GM21423 (cell line): ENCODE data around the gene PPBP.
"Not testable (repeated sequence)": the region's sequence is repeated elsewhere in the genome, so short reads cannot be mapped to it uniquely, and the experiment has no call there.

Experiments
- ATAC-seq: cut with Tn5 transposase; IDR thresholded peaks from one replicate; pipeline ENCODE4 v1.9.1; 2021; ENCODE audit warnings: mild to moderate bottlenecking, moderate library complexity; ENCODE audit not compliant: unreplicated experiment

The PPBP gene

GRCh38 chr4:73950376-73950920 lies 37.5 kb downstream of the PPBP start:
- ATAC-seq, result not testable (repeated sequence)

DNA sequence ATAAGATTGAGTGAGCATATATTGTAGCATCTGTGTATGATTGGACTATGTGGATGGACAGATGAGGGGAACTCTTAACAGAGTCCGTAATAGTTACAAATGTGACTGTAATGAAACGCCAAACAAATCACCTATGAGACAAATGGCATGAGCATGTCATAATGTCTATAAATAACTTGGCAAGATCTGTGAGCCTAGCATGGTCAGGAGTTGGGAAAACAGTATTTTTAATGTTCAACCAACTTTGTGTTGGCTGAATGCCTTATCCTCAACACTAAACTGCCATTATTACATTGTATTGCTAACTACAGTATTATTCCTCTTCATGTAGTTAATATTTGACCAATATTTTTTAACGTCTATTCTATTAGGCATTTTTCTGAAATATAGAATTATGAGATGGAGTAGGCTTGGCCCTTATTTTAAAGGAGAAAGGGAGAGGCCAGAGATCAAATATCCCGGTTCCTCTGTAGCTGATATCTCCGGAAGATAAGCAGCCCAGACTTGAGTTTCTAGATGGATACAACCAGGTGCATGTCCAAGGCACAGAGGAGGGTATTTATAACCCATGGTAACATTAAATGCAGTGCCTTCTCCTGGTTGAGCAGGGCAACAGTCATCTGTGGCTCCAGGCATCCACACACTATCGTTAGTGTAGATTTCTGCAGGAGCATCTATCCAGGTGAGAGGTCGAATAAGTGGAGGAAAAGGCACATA lies 38.8 kb downstream of the PPBP start:
- ATAC-seq, result no peak

DNA sequence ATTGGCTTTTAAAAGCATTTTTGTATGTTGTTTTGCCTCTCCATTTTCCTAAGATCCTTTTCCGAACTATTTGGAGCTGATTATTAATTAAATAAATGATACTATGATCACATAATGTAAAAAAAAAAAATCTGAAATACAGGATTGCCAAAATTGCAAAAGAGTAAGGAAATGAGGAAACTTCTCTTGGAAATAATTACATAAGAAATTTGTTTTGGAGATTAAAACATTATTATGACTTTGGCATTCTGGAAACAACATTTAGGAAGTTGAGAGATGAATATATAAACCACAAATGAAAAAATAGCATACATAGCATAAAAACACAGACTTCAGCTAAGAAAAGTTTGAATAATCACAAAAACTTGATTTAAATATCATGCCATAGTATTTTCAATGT lies 39.7 kb downstream of the PPBP start:
- ATAC-seq, result no peak

GRCh38 chr4:73947239-73947985 lies 40.6 kb downstream of the PPBP start:
- ATAC-seq, result no peak

- no peak for ATAC-seq
These were observed 42.1 kb downstream of the PPBP start for GRCh38 chr4:73945674-73946449.

GRCh38 chr4:73945140-73945539 lies 42.9 kb downstream of the PPBP start:
- ATAC-seq, result no peak

DNA sequence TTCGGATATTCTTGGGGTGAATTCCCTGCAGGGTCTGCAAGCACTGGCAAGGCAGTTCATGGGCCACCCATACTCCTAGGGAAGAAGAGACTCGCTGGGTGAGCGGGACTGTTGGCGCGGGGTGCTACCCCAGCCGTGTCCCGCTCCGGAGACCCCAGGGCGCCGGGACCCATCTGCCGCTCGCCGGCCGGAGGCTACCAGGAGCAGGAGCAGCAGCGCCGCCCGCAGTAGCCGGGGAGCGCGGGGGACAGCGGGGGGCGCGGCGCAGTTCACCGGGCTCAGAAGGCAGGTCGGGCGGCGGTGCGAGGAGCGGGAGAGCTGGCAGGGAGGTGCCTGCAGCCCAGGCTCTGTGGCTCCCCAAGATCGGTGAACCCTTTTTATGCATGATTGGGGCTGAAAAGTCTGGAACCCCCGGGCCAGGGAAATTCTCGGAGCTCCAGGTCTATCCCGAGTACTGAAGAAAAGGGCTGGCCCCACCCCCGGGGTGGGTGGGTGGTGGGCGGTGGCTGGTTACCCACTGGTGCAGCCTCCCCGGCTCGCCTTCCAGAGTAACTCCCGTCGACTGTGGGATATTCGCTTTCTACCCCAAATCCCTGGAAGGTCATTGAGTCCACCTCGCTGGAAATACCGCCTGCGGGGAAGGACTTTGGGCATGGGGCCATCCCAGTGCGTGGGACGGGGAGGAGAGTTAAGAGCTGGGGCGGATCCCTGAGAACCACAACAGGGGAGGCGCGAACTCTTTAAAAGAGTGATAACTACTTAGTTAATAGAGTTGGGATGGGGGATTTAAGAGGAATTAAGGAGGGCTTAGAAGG lies 43.7 kb downstream of the PPBP start:
- ATAC-seq, result no peak

- ATAC-seq, result no peak
These were observed 44.4 kb downstream of the PPBP start for GRCh38 chr4:73943555-73943954.

DNA sequence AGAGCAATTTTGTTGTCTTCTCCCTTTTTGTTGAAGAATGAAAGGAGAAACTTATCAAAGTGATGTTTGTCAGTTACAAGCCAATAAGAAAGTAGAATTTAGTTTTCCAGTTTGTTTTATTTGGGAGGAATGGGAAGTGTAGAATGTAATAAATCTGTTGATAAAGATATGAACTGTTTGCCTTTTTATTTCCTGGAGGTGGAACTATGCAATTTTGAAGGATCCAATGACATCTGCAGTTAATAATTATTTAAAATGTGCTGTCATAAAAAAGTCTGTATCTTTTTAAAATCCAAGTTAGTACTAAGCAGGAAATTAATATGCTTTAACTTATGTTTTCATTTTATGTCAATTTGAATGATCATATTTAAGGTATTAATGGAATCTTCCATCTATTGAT lies 51.0 kb downstream of the PPBP start:
- no peak for ATAC-seq
